ENCODE measurements around the gene TRMU.

The TRMU gene

GRCh38 chr22:46326066-46326680 lies 9.3 kb upstream of the TRMU start:
- no peak for TF ChIP-seq CTCF (IDR thresholded peaks at IDR 0.05; ENCODE audit: low read depth, low read length, missing control alignments)
- H3K4me3 ChIP-seq (replicated peaks; ENCODE audit: low read depth, low read length) = no peak overlapping the region
- DNase-seq (ENCODE audit: extremely low read depth, low read depth) = no peak

GRCh38 chr22:46327691-46328465 lies 7.6 kb upstream of the TRMU start:
- no peak overlapping the region for H3K4me3 ChIP-seq (replicated peaks; ENCODE audit: low read depth, low read length)
- no peak for DNase-seq (ENCODE audit: extremely low read depth, low read depth)
- no peak for TF ChIP-seq CTCF (IDR thresholded peaks at IDR 0.05; ENCODE audit: low read depth, low read length, missing control alignments)

- no peak for TF ChIP-seq CTCF (IDR thresholded peaks at IDR 0.05; ENCODE audit: low read depth, low read length, missing control alignments)
- no peak overlapping the region for H3K4me3 ChIP-seq (replicated peaks; ENCODE audit: low read depth, low read length)
- DNase-seq (ENCODE audit: extremely low read depth, low read depth) = no peak
These were observed 6.7 kb upstream of the TRMU start for GRCh38 chr22:46328797-46329196.

GRCh38 chr22:46329616-46330015 lies 5.9 kb upstream of the TRMU start:
- TF ChIP-seq CTCF (IDR thresholded peaks at IDR 0.05; ENCODE audit: low read depth, low read length, missing control alignments) = no peak
- H3K4me3 ChIP-seq (replicated peaks; ENCODE audit: low read depth, low read length) = no peak overlapping the region
- no peak for DNase-seq (ENCODE audit: extremely low read depth, low read depth)

GRCh38 chr22:46330426-46330825 lies 5.1 kb upstream of the TRMU start:
- no peak for TF ChIP-seq CTCF (IDR thresholded peaks at IDR 0.05; ENCODE audit: low read depth, low read length, missing control alignments)
- H3K4me3 ChIP-seq (replicated peaks; ENCODE audit: low read depth, low read length) = no peak overlapping the region
- no peak for DNase-seq (ENCODE audit: extremely low read depth, low read depth)

GRCh38 chr22:46331496-46331895 lies 4.0 kb upstream of the TRMU start:
- H3K4me3 ChIP-seq (replicated peaks; ENCODE audit: low read depth, low read length) = no peak overlapping the region
- TF ChIP-seq CTCF (IDR thresholded peaks at IDR 0.05; ENCODE audit: low read depth, low read length, missing control alignments) = no peak
- DNase-seq (ENCODE audit: extremely low read depth, low read depth) = no peak

Measured in HFF-Myc (cell line).